DOHH2 (cell line): ENCODE measurements around the gene SLC25A39.

Experiments used
- H3F3A ChIP-seq: fragments of 200-600 bp; sonication (generic), shearing (Covaris generic); 2 replicates; pipeline ENCODE4 v1.6.0; 2016; ENCODE audit warnings: antibody characterized with exemption, mild to moderate bottlenecking; ENCODE audit not compliant: control insufficient read depth, insufficient read depth
- H3K27ac ChIP-seq: fragments of 200-600 bp; sonication (generic); 2 replicates; pipeline ENCODE4 v1.5.1; 2014; ENCODE audit warnings: low read depth, mild to moderate bottlenecking, low read length, moderate library complexity
- H3K27me3 ChIP-seq: fragments of 200-600 bp; sonication (generic); 2 replicates; pipeline ENCODE4 v1.6.1; 2014; ENCODE audit warnings: mild to moderate bottlenecking, low read length, mixed read lengths; ENCODE audit not compliant: control insufficient read depth
- H3K36me3 ChIP-seq: fragments of 200-600 bp; sonication (generic); 2 replicates; pipeline ENCODE4 v1.6.1; 2014; ENCODE audit warnings: mild to moderate bottlenecking, low read length, moderate library complexity, mixed read lengths; ENCODE audit not compliant: control insufficient read depth
- H3K4me1 ChIP-seq: fragments of 200-600 bp; sonication (generic); 2 replicates; pipeline ENCODE4 v1.6.1; 2014; ENCODE audit warnings: mild to moderate bottlenecking, low read length, mixed read lengths; ENCODE audit not compliant: control insufficient read depth
- H3K4me2 ChIP-seq: fragments of 200-600 bp; sonication (generic); 2 replicates; pipeline ENCODE4 v1.6.0; 2014; ENCODE audit warnings: mild to moderate bottlenecking, low read length, moderate library complexity
- H3K4me3 ChIP-seq: fragments of 200-600 bp; sonication (generic); 2 replicates; pipeline ENCODE4 v1.5.1; 2014; ENCODE audit warnings: mild to moderate bottlenecking, low read length, mixed read lengths
- H3K79me2 ChIP-seq: fragments of 200-600 bp; sonication (generic); 2 replicates; pipeline ENCODE4 v1.6.1; 2014; ENCODE audit warnings: mild to moderate bottlenecking, low read length, mixed read lengths; ENCODE audit not compliant: control insufficient read depth
- H3K9me2 ChIP-seq: fragments of 200-600 bp; sonication (generic); replicated peaks from 2 replicates; pipeline ENCODE4 v1.6.1; 2014; ENCODE audit warnings: mild to moderate bottlenecking, low read length, mixed read lengths; ENCODE audit not compliant: control insufficient read depth
- H3K9me3 ChIP-seq: fragments of 200-600 bp; sonication (generic); 2 replicates; pipeline ENCODE4 v1.6.1; 2014; ENCODE audit warnings: antibody characterized with exemption, low read length, mixed read lengths; ENCODE audit not compliant: control insufficient read depth, insufficient read depth
- H4K20me1 ChIP-seq: fragments of 200-600 bp; sonication (generic); 2 replicates; pipeline ENCODE4 v1.6.0; 2014; ENCODE audit warnings: low read depth, mild to moderate bottlenecking, antibody characterized with exemption, low read length, moderate library complexity; ENCODE audit not compliant: control insufficient read depth, insufficient read depth
- EZH2phosphoT487 ChIP-seq: fragments of 200-600 bp; sonication (generic); IDR thresholded peaks from 2 replicates; pipeline ENCODE4 v1.6.1; 2017; ENCODE audit warnings: borderline replicate concordance, mild to moderate bottlenecking, antibody characterized with exemption, low read length, moderate library complexity, mixed read lengths
- TF ChIP-seq, protein P1 (sequence below): fragments of 200-600 bp; sonication (generic); IDR thresholded peaks from one replicate; pipeline ENCODE4 v1.5.1; 2014; ENCODE audit warnings: antibody characterized with exemption, mild to moderate bottlenecking, low read depth, low read length; ENCODE audit not compliant: poor library complexity, severe bottlenecking

SLC25A39 gene

GRCh38 chr17:44304651-44305050 is 20.0 kb downstream of the SLC25A39 start:
- no peak overlapping the region for H3K27ac ChIP-seq
- H3K9me2 ChIP-seq: no peaks in the 10 kb centered on the region
- no peak overlapping the region for H3K4me3 ChIP-seq
- peaks cover 9% of the 10 kb centered on the region for H3K27me3 ChIP-seq
- no peaks in the 10 kb centered on the region for H4K20me1 ChIP-seq
- H3K36me3 ChIP-seq: no peaks in the 10 kb centered on the region
- H3K9me3 ChIP-seq: no peaks in the 10 kb centered on the region
- peaks cover 32% of the 10 kb centered on the region for H3K4me1 ChIP-seq
- no peaks in the 10 kb centered on the region for H3K79me2 ChIP-seq
- H3F3A ChIP-seq: no peaks in the 10 kb centered on the region
- TF ChIP-seq, protein P1, sequence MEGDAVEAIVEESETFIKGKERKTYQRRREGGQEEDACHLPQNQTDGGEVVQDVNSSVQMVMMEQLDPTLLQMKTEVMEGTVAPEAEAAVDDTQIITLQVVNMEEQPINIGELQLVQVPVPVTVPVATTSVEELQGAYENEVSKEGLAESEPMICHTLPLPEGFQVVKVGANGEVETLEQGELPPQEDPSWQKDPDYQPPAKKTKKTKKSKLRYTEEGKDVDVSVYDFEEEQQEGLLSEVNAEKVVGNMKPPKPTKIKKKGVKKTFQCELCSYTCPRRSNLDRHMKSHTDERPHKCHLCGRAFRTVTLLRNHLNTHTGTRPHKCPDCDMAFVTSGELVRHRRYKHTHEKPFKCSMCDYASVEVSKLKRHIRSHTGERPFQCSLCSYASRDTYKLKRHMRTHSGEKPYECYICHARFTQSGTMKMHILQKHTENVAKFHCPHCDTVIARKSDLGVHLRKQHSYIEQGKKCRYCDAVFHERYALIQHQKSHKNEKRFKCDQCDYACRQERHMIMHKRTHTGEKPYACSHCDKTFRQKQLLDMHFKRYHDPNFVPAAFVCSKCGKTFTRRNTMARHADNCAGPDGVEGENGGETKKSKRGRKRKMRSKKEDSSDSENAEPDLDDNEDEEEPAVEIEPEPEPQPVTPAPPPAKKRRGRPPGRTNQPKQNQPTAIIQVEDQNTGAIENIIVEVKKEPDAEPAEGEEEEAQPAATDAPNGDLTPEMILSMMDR: no peak
- no peak for TF ChIP-seq EZH2phosphoT487
- H3K4me2 ChIP-seq: no peak overlapping the region

- Histone ChIP-seq H3K27me3 (peaks cover 9% of the 10 kb centered on the region), H3K9me3 (no peaks in the 10 kb centered on the region), H4K20me1 (no peaks in the 10 kb centered on the region), H3K36me3 (no peaks in the 10 kb centered on the region), H3K79me2 (no peaks in the 10 kb centered on the region), H3K4me3 (no peak overlapping the region), H3K9me2 (no peaks in the 10 kb centered on the region), H3K27ac (no peak overlapping the region), H3K4me2 (no peak overlapping the region), H3F3A (no peaks in the 10 kb centered on the region), H3K4me1 (peaks cover 5% of the 10 kb centered on the region)
- no peak for TF ChIP-seq EZH2phosphoT487
- TF ChIP-seq, protein P1: no peak
Observed at GRCh38 chr17:44297975-44298374, 26.6 kb downstream of the SLC25A39 start.

DNA sequence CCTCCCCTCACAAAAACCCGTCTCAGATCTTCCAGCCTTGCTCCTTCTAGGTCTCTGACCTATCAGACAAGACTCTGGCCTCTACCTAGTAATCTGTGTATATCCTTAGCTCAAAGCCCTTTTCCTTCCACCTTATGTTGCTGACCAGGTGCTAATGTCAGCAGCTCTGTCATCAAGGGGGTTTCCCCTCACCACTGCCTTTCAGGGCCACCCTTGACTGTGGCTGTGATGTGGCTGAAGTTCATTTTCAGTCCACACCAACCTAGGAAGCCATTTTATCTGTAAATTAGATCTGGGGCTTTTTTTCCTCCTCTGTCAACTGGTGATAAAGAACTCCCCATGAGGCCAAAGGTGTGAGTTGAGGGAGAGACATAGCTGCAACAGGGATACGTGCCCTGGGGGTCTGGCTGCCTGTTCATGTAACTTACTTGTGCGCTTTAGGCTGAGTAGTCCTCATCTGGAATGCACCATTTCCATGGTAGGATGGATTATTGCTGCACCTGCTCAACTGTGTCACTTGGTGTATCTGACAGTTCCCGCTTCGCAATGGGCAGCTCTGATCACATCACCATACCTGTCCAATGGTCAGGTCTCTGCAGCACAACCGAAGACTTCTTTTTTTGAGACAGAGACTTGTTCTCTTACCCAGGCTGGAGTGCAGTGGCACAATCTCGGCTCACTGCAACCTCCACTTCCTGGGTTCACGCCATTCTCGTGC is 31.0 kb downstream of the SLC25A39 start:
- Histone ChIP-seq H3F3A (peaks cover 3% of the 10 kb centered on the region; the same call in 1 of the 2 replicates), H3K79me2 (no peaks in the 10 kb centered on the region)

More for the DNA sequence above, 31.0 kb downstream of the SLC25A39 start:
- H3K4me2 ChIP-seq: no peak overlapping the region
- no peaks in the 10 kb centered on the region for H3K9me2 ChIP-seq
- H3K4me1 ChIP-seq: peaks cover 3% of the 10 kb centered on the region
- no peak for TF ChIP-seq EZH2phosphoT487
- TF ChIP-seq, protein P1: no peak
- H4K20me1 ChIP-seq: no peaks in the 10 kb centered on the region
- no peaks in the 10 kb centered on the region for H3K9me3 ChIP-seq
- H3K27ac ChIP-seq: no peak overlapping the region
- H3K4me3 ChIP-seq: no peak overlapping the region
- H3K27me3 ChIP-seq: peaks cover 15% of the 10 kb centered on the region
- no peaks in the 10 kb centered on the region for H3K36me3 ChIP-seq
